BJ (cell line): Measurements from ENCODE around the gene AGTPBP1. TPM values are rescaled to one million over a fixed set of nuclear protein-coding genes. Genes with fewer than 3 reads are reported as not detected.
"Not testable (repeated sequence)": the region's sequence is repeated elsewhere in the genome, so short reads cannot be mapped to it uniquely, and the experiment has no call there.

Source experiments
- CTCF ChIA-PET: fragments of 350-600 bp; formaldehyde crosslinking; extraction: SDS; loops from one replicate; lab custom pipeline; 2021; ENCODE audit warnings: antibody characterized with exemption, inconsistent platforms; lab: Yijun Ruan, JAX
- POLR2A ChIA-PET: fragments of 300-600 bp; sonication (Branson Sonifier 250); formaldehyde crosslinking; extraction: SDS; loops from one replicate; lab custom pipeline; 2021; ENCODE audit warnings: antibody characterized with exemption; lab: Charles Lee
- DNase-seq: peaks from one replicate; pipeline ENCODE4 v3.0.0-alpha.2; 2011; ENCODE audit warnings: low read depth
- H3K27me3 ChIP-seq: 2 replicates; pipeline ENCODE4 v1.6.0; 2011; ENCODE audit warnings: low read length; ENCODE audit not compliant: control insufficient read depth, insufficient read depth
- H3K36me3 ChIP-seq: 2 replicates; pipeline ENCODE4 v1.5.1; 2011; ENCODE audit warnings: low read length; ENCODE audit not compliant: control insufficient read depth, insufficient read depth
- H3K4me3 ChIP-seq: 2 replicates; pipeline ENCODE4 v1.5.1; 2011; ENCODE audit warnings: low read depth, mild to moderate bottlenecking, control low read depth, low read length
- CTCF ChIP-seq: IDR thresholded peaks from 2 replicates; pipeline ENCODE4 v1.5.1; 2011; ENCODE audit warnings: low read depth, mild to moderate bottlenecking, control low read depth, inconsistent platforms, low read length, moderate library complexity; ENCODE audit not compliant: insufficient read depth
- polyA plus RNA-seq: library from polyadenylated mRNA; depleted of rRNA; stranded (reverse); fragments of >200 nt; gene quantifications from 2 replicates; pipeline ENCODE4 v1.2.3, GENCODE V29; 2011

The AGTPBP1 gene
- polyA plus RNA-seq, 1 experiment: 2.5 TPM

GRCh38 chr9:85726737-85727136 is 15.0 kb downstream of the AGTPBP1 start:
- POLR2A ChIA-PET: no interaction called here
- CTCF ChIA-PET: no interaction called here
- DNase-seq: no peak
- no peaks in the 10 kb centered on the region for H3K36me3 ChIP-seq
- H3K27me3 ChIP-seq: no peaks in the 10 kb centered on the region
- TF ChIP-seq CTCF: no peak
- no peak overlapping the region for H3K4me3 ChIP-seq

GRCh38 chr9:85723215-85723614 is 18.5 kb downstream of the AGTPBP1 start:
- TF ChIP-seq CTCF: no peak
- DNase-seq: no peak
- Histone ChIP-seq H3K4me3 (no peak overlapping the region), H3K27me3 (no peaks in the 10 kb centered on the region), H3K36me3 (no peaks in the 10 kb centered on the region)
- ChIA-PET CTCF (interaction anchor here (1.6 kb wide), 1 partner anchor 17 kb away, joined by 4 read pairs; no protein-coding TSS in a partner anchor), POLR2A (no interaction called here)

GRCh38 chr9:85719411-85719810 is 22.3 kb downstream of the AGTPBP1 start:
- H3K36me3 ChIP-seq, H3K27me3 ChIP-seq, CTCF ChIA-PET, DNase-seq, POLR2A ChIA-PET, H3K4me3 ChIP-seq: not testable (repeated sequence)

GRCh38 chr9:85717818-85718217 is 23.9 kb downstream of the AGTPBP1 start:
- H3K27me3 ChIP-seq, H3K4me3 ChIP-seq, H3K36me3 ChIP-seq, CTCF ChIA-PET, POLR2A ChIA-PET, DNase-seq: not testable (repeated sequence)

GRCh38 chr9:85717220-85717619 is 24.5 kb downstream of the AGTPBP1 start:
- no peak for TF ChIP-seq CTCF
- Histone ChIP-seq H3K4me3 (no peak overlapping the region), H3K36me3 (no peaks in the 10 kb centered on the region), H3K27me3 (no peaks in the 10 kb centered on the region)
- DNase-seq: no peak
- CTCF ChIA-PET: interaction anchor here (1.4 kb wide), 1 partner anchor 20 kb away, joined by 3 read pairs; no protein-coding TSS in a partner anchor
- POLR2A ChIA-PET: no interaction called here

GRCh38 chr9:85716031-85716877 is 25.5 kb downstream of the AGTPBP1 start:
- no peaks in the 10 kb centered on the region for H3K36me3 ChIP-seq
- POLR2A ChIA-PET: no interaction called here
- no peak for DNase-seq
- TF ChIP-seq CTCF: no peak
- H3K27me3 ChIP-seq: no peaks in the 10 kb centered on the region
- CTCF ChIA-PET: interaction anchor here (1.4 kb wide), 2 partner anchors 18 to 21 kb away, joined by 3 read pairs; no protein-coding TSS in a partner anchor
- no peak overlapping the region for H3K4me3 ChIP-seq
